ENCODE results near the gene TGM2. TPM values are rescaled to one million over a fixed set of nuclear protein-coding genes. Genes with fewer than 3 reads are reported as not detected.

TGM2 gene
- total RNA-seq (2022; extraction: Qiagen RNA extraction) = 402 to 631 TPM (median 528 TPM) in 5 replicates

DNA sequence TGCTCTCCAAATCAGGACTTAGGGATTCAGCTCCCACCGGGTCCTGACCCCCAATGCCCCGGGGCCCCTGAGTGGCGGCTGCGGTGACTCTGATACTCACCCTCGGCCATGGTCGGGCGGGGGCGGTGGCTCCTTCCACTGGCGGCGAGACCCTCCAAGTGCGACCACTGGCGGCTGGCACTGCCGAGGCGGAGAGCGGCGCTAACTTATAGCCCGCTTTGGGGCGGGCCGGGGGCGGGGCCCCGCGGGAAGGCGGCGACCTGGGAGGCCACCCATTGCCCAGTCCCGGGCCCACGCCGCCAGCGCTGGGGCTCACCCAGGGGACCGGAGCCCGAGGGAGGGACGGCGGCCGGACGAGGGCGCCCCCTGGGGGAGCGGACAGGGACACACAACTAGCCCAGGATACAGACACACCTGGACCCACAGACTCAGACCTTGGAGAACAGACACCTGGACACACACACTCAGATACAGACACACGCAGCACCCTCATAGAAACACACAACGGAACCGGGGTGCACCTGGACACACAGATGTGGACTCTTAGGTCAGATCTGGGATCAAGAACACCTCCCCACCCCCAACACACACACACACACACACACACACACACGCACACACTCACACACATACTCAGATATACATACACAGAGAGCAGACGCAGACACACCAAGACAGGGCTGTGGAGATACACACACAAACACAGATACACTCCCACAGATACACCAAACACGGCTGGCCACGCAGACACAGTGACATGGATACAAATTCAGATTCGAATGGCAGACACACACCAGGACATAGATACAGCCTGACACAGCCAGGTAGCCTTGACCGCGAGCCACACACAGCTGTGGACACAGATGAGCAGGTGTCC, at the start of gene TGM2:
TSS of gene TGM2 (minus strand) at position 182 of the 877 bp plus-strand sequence. CDS start at position 110, 72 bp downstream.

Other genes starting within 250 kb of the TGM2 start
- 17.8 to 23.9 TPM (median 23.0 TPM) in 5 replicates for gene TTI1, start 131.8 kb downstream of the TGM2 start, total RNA-seq (2022; extraction: Qiagen RNA extraction)
- 24.9 to 34.0 TPM (median 29.5 TPM) in 5 replicates for gene RPRD1B, start 131.5 kb downstream of the TGM2 start, total RNA-seq (2022; extraction: Qiagen RNA extraction)
- gene KIAA1755, start 95.5 kb upstream of the TGM2 start, total RNA-seq (2022; extraction: Qiagen RNA extraction) = 0.13 to 0.26 TPM (median 0.18 TPM) in 5 replicates
- gene BPI, start 138.9 kb upstream of the TGM2 start, total RNA-seq (2022; extraction: Qiagen RNA extraction) = not detected in 5 replicates
- 0.97 to 1.5 TPM (median 1.1 TPM) in 5 replicates for gene LBP, start 181.2 kb upstream of the TGM2 start, total RNA-seq (2022; extraction: Qiagen RNA extraction)

All from A549 treated with dexamethasone at 1 μM for 4 hours (cell line).